Liver (tissue), 9 donors: ENCODE results near the gene TSSC4. TPM values are rescaled to one million over a fixed set of nuclear protein-coding genes. Genes with fewer than 3 reads are reported as not detected.

Experiments
- DNase-seq: peaks from one replicate; pipeline ENCODE4 v3.0.0-alpha.2; 2017; ENCODE audit warnings: low spot score
- H3K27ac ChIP-seq, 2 donors: one replicate each; pipeline ENCODE4 v1.7.0; 2013; ENCODE audit warnings: inconsistent platforms in 2 of 2, low read length in 2 of 2, control low read depth in 1 of 2, low read depth in 1 of 2, mild to moderate bottlenecking in 1 of 2
- H3K27me3 ChIP-seq, 4 donors: one replicate each; pipeline versions ENCODE4 v1.6.1 to v1.7.0; 2013; ENCODE audit warnings: low read length in 3 of 4, inconsistent platforms in 1 of 4, mild to moderate bottlenecking in 1 of 4, moderate library complexity in 1 of 4; ENCODE audit not compliant: control insufficient read depth in 4 of 4, insufficient read depth in 4 of 4
- H3K36me3 ChIP-seq, 4 donors: one replicate each; pipeline versions ENCODE4 v1.6.1 to v1.7.0; 2013; ENCODE audit warnings: low read length in 3 of 4, mild to moderate bottlenecking in 3 of 4, low read depth in 1 of 4, moderate library complexity in 1 of 4; ENCODE audit not compliant: control insufficient read depth in 4 of 4, insufficient read depth in 3 of 4
- H3K4me1 ChIP-seq, 4 donors: one replicate each; pipeline versions ENCODE4 v1.6.1 to v1.7.0; 2013; ENCODE audit warnings: low read length in 3 of 4, mild to moderate bottlenecking in 3 of 4, moderate library complexity in 1 of 4; ENCODE audit not compliant: control insufficient read depth in 4 of 4, insufficient read depth in 4 of 4
- H3K4me3 ChIP-seq, 3 donors: one replicate each; pipeline versions ENCODE4 v1.6.1 to v1.7.0; 2013; ENCODE audit warnings: low read length in 3 of 3, control low read depth in 1 of 3, low read depth in 1 of 3, mild to moderate bottlenecking in 1 of 3
- H3K9ac ChIP-seq, 2 donors: one replicate each; pipeline ENCODE4 v1.7.0; 2013; ENCODE audit warnings: low read length in 2 of 2, mild to moderate bottlenecking in 2 of 2, moderate library complexity in 2 of 2, control low read depth in 1 of 2, low read depth in 1 of 2
- H3K9me3 ChIP-seq, 4 donors: one replicate each; pipeline versions ENCODE4 v1.6.1 to v1.7.0; 2013; ENCODE audit warnings: low read length in 3 of 4; ENCODE audit not compliant: control insufficient read depth in 4 of 4
- ATF3 ChIP-seq: IDR thresholded peaks from 2 replicates; pipeline ENCODE4 v1.6.1; 2016; ENCODE audit warnings: antibody characterized with exemption
- CTCF ChIP-seq: fragments of 150-350 bp; IDR thresholded peaks from 2 replicates; pipeline ENCODE4 v1.5.1; 2017; ENCODE audit warnings: improper control_type of control experiment, low read depth, low read length; ENCODE audit not compliant: missing input control
- FOXA1 ChIP-seq: IDR thresholded peaks from 2 replicates; pipeline ENCODE4 v1.6.1; 2016; ENCODE audit warnings: antibody characterized with exemption
- FOXA2 ChIP-seq: IDR thresholded peaks from 2 replicates; pipeline ENCODE4 v1.6.1; 2016; ENCODE audit warnings: antibody characterized with exemption
- GABPA ChIP-seq, 2 donors: IDR thresholded peaks in 1 of 2; conservative IDR thresholded peaks in 1 of 2; 2 replicates each; pipeline ENCODE4 v1.6.1; 2016; ENCODE audit warnings: antibody characterized with exemption in 2 of 2, mild to moderate bottlenecking in 1 of 2, moderate library complexity in 1 of 2
- HNF4A ChIP-seq, 2 donors: conservative IDR thresholded peaks; 2 replicates each; pipeline ENCODE4 v1.6.1; 2016; ENCODE audit warnings: antibody characterized with exemption in 2 of 2, mild to moderate bottlenecking in 2 of 2
- HNF4G ChIP-seq: IDR thresholded peaks from 2 replicates; pipeline ENCODE4 v1.6.1; 2016; ENCODE audit warnings: antibody characterized with exemption
- JUND ChIP-seq, 2 donors: IDR thresholded peaks; 2 replicates each; pipeline ENCODE4 v1.6.1; 2016; ENCODE audit warnings: antibody characterized with exemption in 2 of 2
- MAX ChIP-seq: IDR thresholded peaks from 2 replicates; pipeline ENCODE4 v1.6.1; 2016; ENCODE audit warnings: antibody characterized with exemption
- NR2F2 ChIP-seq: IDR thresholded peaks from 2 replicates; pipeline ENCODE4 v1.6.1; 2016; ENCODE audit warnings: antibody characterized with exemption
- RAD21 ChIP-seq, 2 donors: IDR thresholded peaks; 2 replicates each; pipeline ENCODE4 v1.6.1; 2016; ENCODE audit warnings: antibody characterized with exemption in 2 of 2, mild to moderate bottlenecking in 2 of 2
- REST ChIP-seq: IDR thresholded peaks from 2 replicates; pipeline ENCODE4 v1.6.1; 2016; ENCODE audit warnings: antibody characterized with exemption, mild to moderate bottlenecking
- RXRA ChIP-seq, 2 donors: IDR thresholded peaks; 2 replicates each; pipeline ENCODE4 v1.6.1; 2017 to 2018; ENCODE audit warnings: antibody characterized with exemption in 2 of 2, mild to moderate bottlenecking in 1 of 2
- TAF1 ChIP-seq: conservative IDR thresholded peaks from 2 replicates; pipeline ENCODE4 v1.6.1; 2016; ENCODE audit warnings: antibody characterized with exemption, mild to moderate bottlenecking
- YY1 ChIP-seq: IDR thresholded peaks from 2 replicates; pipeline ENCODE4 v1.6.1; 2016; ENCODE audit warnings: antibody characterized with exemption, mild to moderate bottlenecking
- ZBTB33 ChIP-seq: IDR thresholded peaks from 2 replicates; pipeline ENCODE4 v1.6.1; 2016; ENCODE audit warnings: antibody characterized with exemption
- WGBS: extraction: QIAGEN DNeasy Blood & Tissue Kit; methylation state at CpG from one replicate; pipeline ENCODE4 v1.1.7; 2013; 5-methylcytosine and 5-hydroxymethylcytosine counted together
- polyA plus RNA-seq, 2 donors: library from polyadenylated mRNA; stranded (reverse) in 1 of 2; unstranded in 1 of 2; fragments of 200-250 nt in 1 of 2; fragments of >200 nt in 1 of 2; fragmentation: Nextera tagmentation in 1 of 2; extraction: Ambion mirVana in 1 of 2; gene quantifications; one replicate each; pipeline versions ENCODE4 v1.2.1 to v1.2.3, GENCODE V29; 2013 to 2015
- total RNA-seq, 2 donors: library from RNA; depleted of rRNA; stranded (reverse); fragments of >200 nt; gene quantifications; one replicate each; pipeline ENCODE4 v1.2.3, GENCODE V29; 2014
- donor health status: healthy.
- donor health status: healthy.
- donor health status: healthy.
- donor health status: healthy.
- donor health status: healthy.

TSSC4 gene
- total and polyA plus RNA-seq, 4 donors = 15.8 to 19.1 (median 17.6) TPM

GRCh38 chr11:2450321-2451041 lies 49.9 kb downstream of the TSSC4 start:
- no peak for DNase-seq
- H3K4me3 ChIP-seq = no peak overlapping the region
- H3K27ac ChIP-seq = no peak overlapping the region
- 77% methylated on average over 19 of the region's 19 CpGs for WGBS
- H3K4me1 ChIP-seq = peaks cover 0 to 6% (median 0%) of the 10 kb centered on the region in 4 donors
- TF ChIP-seq NR2F2 (no peak), REST (no peak), ZBTB33 (no peak), TAF1 (no peak), MAX (no peak), YY1 (no peak), FOXA2 (no peak), GABPA (IDR thresholded peaks at IDR 0.05 in 1 of 2, conservative IDR thresholded peaks at IDR 0.05 in 1 of 2) (no peak), FOXA1 (no peak), HNF4G (no peak), RXRA (IDR thresholded peaks at IDR 0.05) (no peak), RAD21 (IDR thresholded peaks at IDR 0.05) (no peak), JUND (IDR thresholded peaks at IDR 0.05) (no peak), HNF4A (conservative IDR thresholded peaks at IDR 0.05) (no peak), CTCF (no peak), ATF3 (no peak)
- H3K36me3 ChIP-seq = no peaks in the 10 kb centered on the region
- H3K9me3 ChIP-seq = no peaks in the 10 kb centered on the region
- H3K27me3 ChIP-seq = peaks cover 0 to 1% (median 0%) of the 10 kb centered on the region in 4 donors
- H3K9ac ChIP-seq = no peak overlapping the region
